Pancreas (tissue), 10 donors: ENCODE results near the gene DHTKD1. TPM values are rescaled to one million over a fixed set of nuclear protein-coding genes. Genes with fewer than 3 reads are reported as not detected.
A peak's percentile ranks its signal among the peaks of the same experiment; 100 is the strongest.

ENCODE experiments used
- ATAC-seq, 4 donors: fragments of 200-7000 bp; cut with Tn5 transposase; one replicate each; pipeline versions ENCODE4 v1.8.0 to v1.9.1; 2020; ENCODE audit warnings: mild to moderate bottlenecking in 4 of 4, moderate library complexity in 4 of 4
- DNase-seq, 6 donors: peaks; one replicate each; pipeline ENCODE4 v3.0.0-alpha.2; 2020
- FAIRE-seq: peaks from 2 replicates; lab custom pipeline; 2012; peaks lifted over from hg19 to GRCh38; lab: Jason Lieb, UNC
- H3K27ac ChIP-seq, 4 donors: fragments of 200-600 bp; sonication (generic); 1 replicate in 3 of 4; 2 replicates in 1 of 4; pipeline versions ENCODE4 v1.5.0 to v1.8.0; 2020
- H3K27me3 ChIP-seq, 4 donors: fragments of 200-600 bp; one replicate each; pipeline ENCODE4 v1.8.0; 2021
- H3K36me3 ChIP-seq, 3 donors: fragments of 200-600 bp; sonication (generic) in 1 of 3; one replicate each; pipeline versions ENCODE4 v1.5.0 to v1.8.0; 2020 to 2021
- H3K4me1 ChIP-seq, 3 donors: fragments of 200-600 bp; one replicate each; pipeline ENCODE4 v1.8.0; 2021
- H3K4me3 ChIP-seq, 4 donors: fragments of 200-600 bp; sonication (generic) in 2 of 4; one replicate each; pipeline versions ENCODE4 v1.5.0 to v1.8.0; 2020 to 2021
- H3K9me3 ChIP-seq, 4 donors: fragments of 200-600 bp; one replicate each; pipeline ENCODE4 v1.8.0; 2021
- CTCF ChIP-seq, 4 donors: fragments of 200-600 bp; sonication (generic) in 3 of 4; IDR thresholded peaks; one replicate each; pipeline versions ENCODE4 v1.5.0 to v1.8.0; 2021; ENCODE audit warnings: antibody characterized with exemption in 4 of 4
- WGBS, 2 donors: extraction: QIAGEN DNeasy Blood & Tissue Kit; methylation state at CpG; one replicate each; pipeline ENCODE4 v1.1.7; 2013; 5-methylcytosine and 5-hydroxymethylcytosine counted together
- intact Hi-C, 3 donors: fragments of 100-400 bp; cut with DNase I; formaldehyde crosslinking; loops; one replicate each; pipeline versions ENCODE4 v1.11.1 to v1.14.2; 2022
- polyA plus RNA-seq, 2 donors: library from polyadenylated mRNA; stranded (reverse); fragments of 200-250 nt; gene quantifications; one replicate each; pipeline ENCODE4 v1.2.3, GENCODE V29; 2013
- total RNA-seq, 6 donors: library from RNA; stranded (reverse); fragmentation: NEBNext Ultra II Directional in 4 of 6; extraction: Animal tissue kit (Norgen Biotek cat#: 25700) in 4 of 6; gene quantifications; one replicate each; pipeline versions ENCODE4 v1.2.1 to v1.2.4, GENCODE V29; 2021 to 2023
- donor health status: healthy with polysubstance abuse.
- donor health status: DM: no; HTN: no; CAD: no; lungs with moderate emphysema.
- donor health status: DM: no; HTN: no; CAD: no.
- donor health status: control.
- donor health status: control.
- donor health status: Bipolar disorder and iron deficiency.
- donor health status: DM: yes; HTN: yes; CAD: no.
- donor health status: DM: no; HTN: no; CAD: no.
- donor health status: DM: no; HTN: no; CAD: no.
- donor health status: DM: yes; HTN: yes; CAD: no.

The DHTKD1 gene
- 10 to 100 TPM; 17.3 to 25.1 (median 21.5) TPM for total RNA-seq
- polyA plus RNA-seq, result 10 to 100 TPM in 1 of 2 donors, 1 to 10 TPM in 1; 9.6 to 11.3 TPM

GRCh38 chr10:12068449-12069269 lies at the start of gene DHTKD1:
Gene DHTKD1, plus strand, starts transcription at chr10:12068954. Its CDS starts 80 bp downstream, at chr10:12069034.
- TF ChIP-seq CTCF (IDR thresholded peaks at IDR 0.05), result peak; percentile 39 to 50 (median 48)
- DNase-seq, result peak; percentile 98 to 100 (median 99)
- Histone ChIP-seq H3K27me3 (no peaks in the 10 kb centered on the region), H3K9me3 (no peaks in the 10 kb centered on the region), H3K4me3 (peak within 1 kb of the TSS; percentile 47 to 91 (median 78)), H3K4me1 (peaks cover 0 to 2% (median 0%) of the 10 kb centered on the region in 3 donors), H3K27ac (peak within 1 kb of the TSS; percentile 80 to 92 (median 86)), H3K36me3 (no peaks in the 10 kb centered on the region)
- peak; percentile 97 to 99 (median 97) for ATAC-seq
- WGBS, 2 donors, result 0 to 1% methylated on average over 64 to 66 of the region's 66 CpGs
- FAIRE-seq, result peak; percentile 94
- intact Hi-C loops, result no loop called here

GRCh38 chr10:12019283-12019971 lies 49.3 kb upstream of the DHTKD1 start:
- FAIRE-seq, result no peak
- 89 to 94% methylated on average over 9 of the region's 9 CpGs for WGBS, 2 donors
- H3K27me3 ChIP-seq, result no peaks in the 10 kb centered on the region
- no peak overlapping the region for H3K27ac ChIP-seq
- TF ChIP-seq CTCF (IDR thresholded peaks at IDR 0.05), result no peak
- H3K4me1 ChIP-seq, result peaks cover 0 to 15% (median 0%) of the 10 kb centered on the region in 3 donors
- intact Hi-C loops, result no loop called here
- ATAC-seq, result no peak
- no peak overlapping the region for H3K4me3 ChIP-seq
- no peak for DNase-seq
- no peaks in the 10 kb centered on the region for H3K9me3 ChIP-seq
- H3K36me3 ChIP-seq, result no peaks in the 10 kb centered on the region

GRCh38 chr10:12020574-12020973 lies 48.2 kb upstream of the DHTKD1 start:
- H3K36me3 ChIP-seq, result no peaks in the 10 kb centered on the region
- no peaks in the 10 kb centered on the region for H3K27me3 ChIP-seq
- DNase-seq (no peak), FAIRE-seq (no peak), ATAC-seq (no peak)
- no peak for TF ChIP-seq CTCF (IDR thresholded peaks at IDR 0.05)
- H3K27ac ChIP-seq, result peak overlapping the region in 1 of 4 donors; percentile 48
- WGBS, 2 donors, result 93 to 97% methylated on average over 2 of the region's 2 CpGs
- H3K4me1 ChIP-seq, result peaks cover 0 to 15% (median 0%) of the 10 kb centered on the region in 3 donors
- H3K4me3 ChIP-seq, result no peak overlapping the region
- no peaks in the 10 kb centered on the region for H3K9me3 ChIP-seq
- intact Hi-C loops, result no loop called here

GRCh38 chr10:12022580-12023257 lies 46.0 kb upstream of the DHTKD1 start:
- peak in 3 of 4 donors; percentile 22 to 61 (median 53) for ATAC-seq
- H3K27ac ChIP-seq, result peak overlapping the region in 1 of 4 donors; percentile 48
- WGBS, 2 donors, result 22 to 29% methylated on average over 1 of the region's 1 CpG

More at GRCh38 chr10:12022580-12023257, 46.0 kb upstream of the DHTKD1 start:
- intact Hi-C loops, result no loop called here
- FAIRE-seq (no peak), DNase-seq (no peak)
- Histone ChIP-seq H3K4me1 (peaks cover 0 to 15% (median 0%) of the 10 kb centered on the region in 3 donors), H3K4me3 (peak overlapping the region in 1 of 4 donors; percentile 8), H3K36me3 (no peaks in the 10 kb centered on the region), H3K27me3 (no peaks in the 10 kb centered on the region), H3K9me3 (no peaks in the 10 kb centered on the region)
- TF ChIP-seq CTCF (IDR thresholded peaks at IDR 0.05), result no peak
